ENCODE results near the gene CD300C. TPM values are rescaled to one million over a fixed set of nuclear protein-coding genes. Genes with fewer than 3 reads are reported as not detected.

Gene CD300C
- total RNA-seq, 1 donor from 2014 or later = not detected

DNA sequence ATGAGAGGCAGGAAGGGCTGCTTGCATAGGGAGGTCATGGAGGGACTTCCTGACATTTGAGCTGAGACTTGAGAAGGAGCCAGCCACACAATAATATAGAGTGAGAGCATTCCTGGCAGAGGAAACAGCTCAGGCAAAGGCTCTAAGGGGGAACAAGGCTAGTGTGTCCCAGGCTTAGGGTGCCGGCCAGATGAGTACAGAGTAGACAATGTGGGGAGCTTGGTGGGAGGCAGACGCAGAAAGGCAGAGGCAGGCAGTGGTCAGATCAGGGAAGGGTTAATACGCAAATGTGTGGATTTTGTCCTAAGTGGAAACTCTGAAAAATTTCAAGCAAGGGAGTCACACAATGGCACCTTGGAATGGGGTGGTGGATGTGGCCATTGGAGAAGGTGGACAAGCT is 45.9 kb downstream of the CD300C start:
- Mint-ChIP-seq H3K9me3 (no peaks in the 10 kb centered on the region), H3K4me3 (no peak overlapping the region), H3K36me3 (no peaks in the 10 kb centered on the region), H3K27ac (no peak overlapping the region), H3K4me1 (no peaks in the 10 kb centered on the region), H3K27me3 (ENCODE audit: low read depth) (peaks cover 26% of the 10 kb centered on the region)
- TF ChIP-seq, protein P1, sequence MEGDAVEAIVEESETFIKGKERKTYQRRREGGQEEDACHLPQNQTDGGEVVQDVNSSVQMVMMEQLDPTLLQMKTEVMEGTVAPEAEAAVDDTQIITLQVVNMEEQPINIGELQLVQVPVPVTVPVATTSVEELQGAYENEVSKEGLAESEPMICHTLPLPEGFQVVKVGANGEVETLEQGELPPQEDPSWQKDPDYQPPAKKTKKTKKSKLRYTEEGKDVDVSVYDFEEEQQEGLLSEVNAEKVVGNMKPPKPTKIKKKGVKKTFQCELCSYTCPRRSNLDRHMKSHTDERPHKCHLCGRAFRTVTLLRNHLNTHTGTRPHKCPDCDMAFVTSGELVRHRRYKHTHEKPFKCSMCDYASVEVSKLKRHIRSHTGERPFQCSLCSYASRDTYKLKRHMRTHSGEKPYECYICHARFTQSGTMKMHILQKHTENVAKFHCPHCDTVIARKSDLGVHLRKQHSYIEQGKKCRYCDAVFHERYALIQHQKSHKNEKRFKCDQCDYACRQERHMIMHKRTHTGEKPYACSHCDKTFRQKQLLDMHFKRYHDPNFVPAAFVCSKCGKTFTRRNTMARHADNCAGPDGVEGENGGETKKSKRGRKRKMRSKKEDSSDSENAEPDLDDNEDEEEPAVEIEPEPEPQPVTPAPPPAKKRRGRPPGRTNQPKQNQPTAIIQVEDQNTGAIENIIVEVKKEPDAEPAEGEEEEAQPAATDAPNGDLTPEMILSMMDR (IDR thresholded peaks at IDR 0.05; ENCODE audit: unreplicated experiment) = no peak
- DNase-seq (ENCODE audit: low spot score in 2 of 2, unreplicated experiment in 2 of 2) = no peak

DNA sequence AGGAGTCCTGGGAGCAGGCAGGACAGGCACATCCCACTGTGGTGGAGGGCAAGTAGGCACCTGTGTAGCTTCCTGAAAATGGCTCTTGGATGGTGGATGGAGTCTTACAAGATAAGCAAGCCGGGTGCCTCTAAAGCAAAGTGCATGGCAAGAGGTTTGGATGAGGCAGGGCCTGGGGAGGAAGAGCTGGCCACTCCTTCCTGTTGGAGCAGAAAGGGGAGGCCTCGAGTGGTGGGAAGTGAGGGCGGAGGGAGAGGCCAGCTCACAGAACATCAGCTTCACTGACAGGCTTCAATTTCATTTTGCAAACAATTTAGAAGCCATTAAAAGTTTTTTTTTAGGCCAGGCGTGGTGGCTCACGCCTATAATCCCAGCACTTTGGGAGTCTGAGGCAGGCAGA is 48.4 kb downstream of the CD300C start:
- Mint-ChIP-seq H3K4me3 (no peak overlapping the region), H3K27ac (no peak overlapping the region), H3K27me3 (ENCODE audit: low read depth) (peaks cover 33% of the 10 kb centered on the region), H3K9me3 (no peaks in the 10 kb centered on the region), H3K36me3 (no peaks in the 10 kb centered on the region), H3K4me1 (no peaks in the 10 kb centered on the region)
- TF ChIP-seq, protein P1 (IDR thresholded peaks at IDR 0.05; ENCODE audit: unreplicated experiment) = no peak
- no peak for DNase-seq (ENCODE audit: low spot score in 2 of 2, unreplicated experiment in 2 of 2)

DNA sequence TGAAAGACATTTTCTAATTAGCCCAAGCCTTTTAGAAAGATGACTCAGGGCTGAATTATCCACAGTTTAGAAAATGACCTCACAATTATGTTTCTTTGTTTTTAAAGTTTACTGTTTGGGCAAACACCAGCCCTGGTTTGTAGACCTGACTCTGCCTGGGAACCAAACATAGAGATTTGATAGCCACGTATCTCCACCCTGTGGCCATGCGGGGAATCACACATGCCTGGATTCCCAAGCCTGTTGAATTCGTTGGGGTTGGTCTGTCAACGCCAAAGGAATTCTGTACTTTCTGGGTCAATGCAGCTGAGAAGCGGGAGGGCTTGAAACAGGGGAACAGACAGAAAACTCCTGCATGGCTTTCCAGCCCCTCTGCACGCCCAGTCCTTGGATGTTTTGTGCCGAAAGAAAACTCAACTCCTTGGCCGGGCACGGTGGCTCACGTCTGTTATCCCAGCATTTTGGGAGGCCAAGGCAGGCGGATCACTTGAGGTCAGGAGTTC is 52.5 kb downstream of the CD300C start:
- peak; percentile 48 to 75 for DNase-seq (ENCODE audit: low spot score in 2 of 2, unreplicated experiment in 2 of 2)
- H3K27ac Mint-ChIP-seq = no peak overlapping the region
- H3K36me3 Mint-ChIP-seq = no peaks in the 10 kb centered on the region
- H3K27me3 Mint-ChIP-seq (ENCODE audit: low read depth) = peaks cover 32% of the 10 kb centered on the region
- H3K4me1 Mint-ChIP-seq = no peaks in the 10 kb centered on the region
- H3K4me3 Mint-ChIP-seq = no peak overlapping the region
- H3K9me3 Mint-ChIP-seq = peaks cover 4% of the 10 kb centered on the region
- TF ChIP-seq, protein P1 (IDR thresholded peaks at IDR 0.05; ENCODE audit: unreplicated experiment) = peak; percentile 90

DNA sequence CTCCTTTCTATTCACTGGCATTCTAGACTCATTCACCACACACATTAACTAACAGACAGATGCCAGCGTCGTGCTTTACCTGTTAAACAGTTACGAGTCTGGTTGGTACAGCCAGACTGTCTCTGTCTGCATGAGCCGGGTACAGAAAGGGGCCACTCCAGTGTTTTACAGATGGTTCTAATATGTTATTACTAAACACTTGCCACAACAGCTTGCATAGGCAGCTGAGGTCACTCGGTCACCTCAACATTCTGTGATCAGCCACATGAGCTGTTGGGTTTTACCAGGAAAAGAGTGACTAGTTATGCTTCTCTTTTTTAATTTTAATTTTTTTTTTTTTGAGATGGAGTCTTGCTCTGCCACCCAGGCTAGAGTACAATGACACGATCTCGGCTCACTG is 54.3 kb downstream of the CD300C start:
- Mint-ChIP-seq H3K36me3 (no peaks in the 10 kb centered on the region), H3K4me1 (no peaks in the 10 kb centered on the region), H3K4me3 (no peak overlapping the region), H3K27me3 (ENCODE audit: low read depth) (peaks cover 40% of the 10 kb centered on the region), H3K27ac (no peak overlapping the region), H3K9me3 (peaks cover 4% of the 10 kb centered on the region)
- TF ChIP-seq, protein P1 (IDR thresholded peaks at IDR 0.05; ENCODE audit: unreplicated experiment) = no peak
- no peak for DNase-seq (ENCODE audit: low spot score in 2 of 2, unreplicated experiment in 2 of 2)

Other genes with a start within 250 kb of the CD300C start
- gene KIF19, start 219.9 kb downstream of the CD300C start, total RNA-seq = not detected in 3 replicates
- gene BTBD17, start 184.2 kb downstream of the CD300C start, total RNA-seq = 0.11 to 0.16 TPM in 2 of 3 replicates, not detected in the other
- 0.18 TPM in 1 of 3 replicates, not detected in the others for gene GPR142, start 178.6 kb downstream of the CD300C start, total RNA-seq
- 37.2 to 44.2 TPM (median 38.7 TPM) in 3 replicates for gene GPRC5C, start 114.0 kb downstream of the CD300C start, total RNA-seq
- not detected in 3 replicates for gene CD300A, start 79.5 kb downstream of the CD300C start, total RNA-seq
- gene CD300LB, start 14.6 kb downstream of the CD300C start, total RNA-seq = not detected in 3 replicates
- not detected in 3 replicates for gene CD300H, start 21.4 kb upstream of the CD300C start, total RNA-seq
- not detected in 3 replicates for gene CD300LD, start 46.2 kb upstream of the CD300C start, total RNA-seq
- not detected in 3 replicates for gene CD300E, start 77.6 kb upstream of the CD300C start, total RNA-seq
- gene CD300LF, start 166.8 kb upstream of the CD300C start, total RNA-seq = not detected in 3 replicates
- gene RAB37, start 191.1 kb upstream of the CD300C start, total RNA-seq = 0.16 to 0.38 TPM (median 0.24 TPM) in 3 replicates
- gene NHERF1, start 202.5 kb upstream of the CD300C start, total RNA-seq = 34.4 to 36.2 TPM (median 34.8 TPM) in 3 replicates
- gene NAT9, start 230.2 kb upstream of the CD300C start, total RNA-seq = 78.2 to 83.7 TPM (median 83.1 TPM) in 3 replicates

All from mesothelial cell of epicardium (in vitro differentiated cells).